ENCODE data around the gene EFHC1.

The EFHC1 gene

GRCh38 chr6:52505726-52506409 lies 85.7 kb downstream of the EFHC1 start:
- Histone ChIP-seq H3K36me3 (ENCODE audit: control insufficient read depth in 5 of 5, insufficient read depth in 5 of 5, low read length in 5 of 5) (peaks cover 0 to 58% (median 39%) of the 10 kb centered on the region in 5 donors), H3K9ac (ENCODE audit: low read length in 5 of 5) (no peak overlapping the region), H3K9me3 (ENCODE audit: control insufficient read depth in 5 of 5, low read length in 5 of 5) (no peaks in the 10 kb centered on the region), H3K27me3 (ENCODE audit: control insufficient read depth in 5 of 5, insufficient read depth in 4 of 5, low read length in 5 of 5) (no peaks in the 10 kb centered on the region), H3K27ac (ENCODE audit: low read depth, low read length) (no peak overlapping the region), H3K4me1 (ENCODE audit: control insufficient read depth in 5 of 5, insufficient read depth in 5 of 5, low read length in 5 of 5) (peaks cover 9 to 39% (median 36%) of the 10 kb centered on the region in 5 donors), H3K4me3 (ENCODE audit: low read depth in 1 of 5, low read length in 5 of 5) (no peak overlapping the region)

GRCh38 chr6:52506476-52506875 lies 86.3 kb downstream of the EFHC1 start:
- peaks cover 0 to 59% (median 39%) of the 10 kb centered on the region in 5 donors for H3K36me3 ChIP-seq (ENCODE audit: control insufficient read depth in 5 of 5, insufficient read depth in 5 of 5, low read length in 5 of 5)
- no peaks in the 10 kb centered on the region for H3K27me3 ChIP-seq (ENCODE audit: control insufficient read depth in 5 of 5, insufficient read depth in 4 of 5, low read length in 5 of 5)
- no peak overlapping the region for H3K27ac ChIP-seq (ENCODE audit: low read depth, low read length)
- H3K9me3 ChIP-seq (ENCODE audit: control insufficient read depth in 5 of 5, low read length in 5 of 5), result no peaks in the 10 kb centered on the region
- peaks cover 9 to 45% (median 36%) of the 10 kb centered on the region in 5 donors for H3K4me1 ChIP-seq (ENCODE audit: control insufficient read depth in 5 of 5, insufficient read depth in 5 of 5, low read length in 5 of 5)
- H3K4me3 ChIP-seq (ENCODE audit: low read depth in 1 of 5, low read length in 5 of 5), result no peak overlapping the region
- no peak overlapping the region for H3K9ac ChIP-seq (ENCODE audit: low read length in 5 of 5)

- peaks cover 9 to 57% (median 49%) of the 10 kb centered on the region in 5 donors for H3K4me1 ChIP-seq (ENCODE audit: control insufficient read depth in 5 of 5, insufficient read depth in 5 of 5, low read length in 5 of 5)
- no peak overlapping the region for H3K9ac ChIP-seq (ENCODE audit: low read length in 5 of 5)
- no peaks in the 10 kb centered on the region for H3K9me3 ChIP-seq (ENCODE audit: control insufficient read depth in 5 of 5, low read length in 5 of 5)
- no peak overlapping the region for H3K4me3 ChIP-seq (ENCODE audit: low read depth in 1 of 5, low read length in 5 of 5)
- H3K27ac ChIP-seq (ENCODE audit: low read depth, low read length), result no peak overlapping the region
- peaks cover 0 to 47% (median 31%) of the 10 kb centered on the region in 5 donors for H3K36me3 ChIP-seq (ENCODE audit: control insufficient read depth in 5 of 5, insufficient read depth in 5 of 5, low read length in 5 of 5)
- H3K27me3 ChIP-seq (ENCODE audit: control insufficient read depth in 5 of 5, insufficient read depth in 4 of 5, low read length in 5 of 5), result no peaks in the 10 kb centered on the region
These were observed 87.6 kb downstream of the EFHC1 start for GRCh38 chr6:52507557-52508260.

- Histone ChIP-seq H3K9me3 (ENCODE audit: control insufficient read depth in 5 of 5, low read length in 5 of 5) (no peaks in the 10 kb centered on the region), H3K4me1 (ENCODE audit: control insufficient read depth in 5 of 5, insufficient read depth in 5 of 5, low read length in 5 of 5) (peaks cover 9 to 58% (median 51%) of the 10 kb centered on the region in 5 donors), H3K27ac (ENCODE audit: low read depth, low read length) (no peak overlapping the region), H3K4me3 (ENCODE audit: low read depth in 1 of 5, low read length in 5 of 5) (no peak overlapping the region), H3K9ac (ENCODE audit: low read length in 5 of 5) (no peak overlapping the region), H3K36me3 (ENCODE audit: control insufficient read depth in 5 of 5, insufficient read depth in 5 of 5, low read length in 5 of 5) (peaks cover 0 to 44% (median 29%) of the 10 kb centered on the region in 5 donors), H3K27me3 (ENCODE audit: control insufficient read depth in 5 of 5, insufficient read depth in 4 of 5, low read length in 5 of 5) (no peaks in the 10 kb centered on the region)
These were observed 88.2 kb downstream of the EFHC1 start for GRCh38 chr6:52508261-52508739.

- no peak overlapping the region for H3K27ac ChIP-seq (ENCODE audit: low read depth, low read length)
- H3K36me3 ChIP-seq (ENCODE audit: control insufficient read depth in 5 of 5, insufficient read depth in 5 of 5, low read length in 5 of 5), result peaks cover 0 to 46% (median 29%) of the 10 kb centered on the region in 5 donors
- H3K9ac ChIP-seq (ENCODE audit: low read length in 5 of 5), result no peak overlapping the region
- no peaks in the 10 kb centered on the region for H3K27me3 ChIP-seq (ENCODE audit: control insufficient read depth in 5 of 5, insufficient read depth in 4 of 5, low read length in 5 of 5)
- H3K4me1 ChIP-seq (ENCODE audit: control insufficient read depth in 5 of 5, insufficient read depth in 5 of 5, low read length in 5 of 5), result peaks cover 3 to 58% (median 51%) of the 10 kb centered on the region in 5 donors
- no peaks in the 10 kb centered on the region for H3K9me3 ChIP-seq (ENCODE audit: control insufficient read depth in 5 of 5, low read length in 5 of 5)
- H3K4me3 ChIP-seq (ENCODE audit: low read depth in 1 of 5, low read length in 5 of 5), result no peak overlapping the region
These were observed 89.4 kb downstream of the EFHC1 start for GRCh38 chr6:52509281-52510212.

DNA sequence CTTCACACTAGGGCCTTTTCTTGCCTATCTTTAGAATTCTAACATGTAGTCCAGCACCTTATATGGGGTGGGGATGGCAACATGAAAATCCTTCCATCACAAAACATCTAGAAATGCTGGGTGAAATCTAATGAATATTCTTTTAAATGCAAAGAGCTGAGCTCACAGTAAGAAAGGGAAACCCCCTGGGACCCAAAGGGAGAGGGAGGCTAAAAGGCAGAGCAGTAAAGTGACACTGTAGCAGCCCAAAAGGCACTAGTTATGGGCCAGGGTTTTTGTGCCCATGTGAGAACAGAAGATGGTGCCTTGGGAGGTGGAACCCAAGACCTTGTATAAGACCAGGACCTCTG lies 90.0 kb downstream of the EFHC1 start:
- Histone ChIP-seq H3K9ac (ENCODE audit: low read length in 5 of 5) (no peak overlapping the region), H3K36me3 (ENCODE audit: control insufficient read depth in 5 of 5, insufficient read depth in 5 of 5, low read length in 5 of 5) (peaks cover 0 to 51% (median 31%) of the 10 kb centered on the region in 5 donors), H3K4me3 (ENCODE audit: low read depth in 1 of 5, low read length in 5 of 5) (no peak overlapping the region), H3K9me3 (ENCODE audit: control insufficient read depth in 5 of 5, low read length in 5 of 5) (no peaks in the 10 kb centered on the region), H3K27ac (ENCODE audit: low read depth, low read length) (no peak overlapping the region), H3K4me1 (ENCODE audit: control insufficient read depth in 5 of 5, insufficient read depth in 5 of 5, low read length in 5 of 5) (peaks cover 0 to 56% (median 49%) of the 10 kb centered on the region in 5 donors), H3K27me3 (ENCODE audit: control insufficient read depth in 5 of 5, insufficient read depth in 4 of 5, low read length in 5 of 5) (no peaks in the 10 kb centered on the region)

- H3K36me3 ChIP-seq (ENCODE audit: control insufficient read depth in 5 of 5, insufficient read depth in 5 of 5, low read length in 5 of 5), result peaks cover 4 to 58% (median 40%) of the 10 kb centered on the region in 5 donors
- H3K9me3 ChIP-seq (ENCODE audit: control insufficient read depth in 5 of 5, low read length in 5 of 5), result no peaks in the 10 kb centered on the region
- H3K27me3 ChIP-seq (ENCODE audit: control insufficient read depth in 5 of 5, insufficient read depth in 4 of 5, low read length in 5 of 5), result no peaks in the 10 kb centered on the region
- peaks cover 0 to 57% (median 49%) of the 10 kb centered on the region in 5 donors for H3K4me1 ChIP-seq (ENCODE audit: control insufficient read depth in 5 of 5, insufficient read depth in 5 of 5, low read length in 5 of 5)
- H3K9ac ChIP-seq (ENCODE audit: low read length in 5 of 5), result no peak overlapping the region
- H3K27ac ChIP-seq (ENCODE audit: low read depth, low read length), result peak overlapping the region; percentile 75
- no peak overlapping the region for H3K4me3 ChIP-seq (ENCODE audit: low read depth in 1 of 5, low read length in 5 of 5)
These were observed 91.0 kb downstream of the EFHC1 start for GRCh38 chr6:52511163-52511562.

GRCh38 chr6:52511572-52512151 lies 91.5 kb downstream of the EFHC1 start:
- Histone ChIP-seq H3K27me3 (ENCODE audit: control insufficient read depth in 5 of 5, insufficient read depth in 4 of 5, low read length in 5 of 5) (no peaks in the 10 kb centered on the region), H3K27ac (ENCODE audit: low read depth, low read length) (peak overlapping the region; percentile 75), H3K36me3 (ENCODE audit: control insufficient read depth in 5 of 5, insufficient read depth in 5 of 5, low read length in 5 of 5) (peaks cover 4 to 57% (median 37%) of the 10 kb centered on the region in 5 donors), H3K4me1 (ENCODE audit: control insufficient read depth in 5 of 5, insufficient read depth in 5 of 5, low read length in 5 of 5) (peaks cover 0 to 57% (median 49%) of the 10 kb centered on the region in 5 donors), H3K9ac (ENCODE audit: low read length in 5 of 5) (peak overlapping the region in 3 of 5 donors; percentile 4 to 59 (median 55)), H3K9me3 (ENCODE audit: control insufficient read depth in 5 of 5, low read length in 5 of 5) (no peaks in the 10 kb centered on the region), H3K4me3 (ENCODE audit: low read depth in 1 of 5, low read length in 5 of 5) (no peak overlapping the region)

DNA sequence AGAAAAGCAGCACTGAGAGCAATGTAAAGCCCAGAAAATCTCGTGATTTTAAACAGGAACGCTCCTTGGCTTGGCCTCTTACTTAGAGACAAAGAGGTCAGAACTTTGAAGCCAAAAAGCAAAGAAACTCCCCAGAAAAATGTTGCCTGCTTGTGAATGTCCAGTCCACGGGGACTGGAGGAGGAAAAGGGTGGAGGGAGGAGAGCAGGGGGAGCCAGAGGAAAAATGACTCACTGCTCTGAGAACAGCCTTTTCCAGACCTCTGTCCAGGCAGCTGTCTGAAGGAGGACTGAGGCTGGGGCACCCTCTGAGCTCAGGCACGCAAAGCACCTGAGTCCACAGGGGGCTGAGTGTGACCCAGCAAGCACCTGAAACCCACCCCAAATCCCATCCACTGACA lies 92.1 kb downstream of the EFHC1 start:
- Histone ChIP-seq H3K27me3 (ENCODE audit: control insufficient read depth in 5 of 5, insufficient read depth in 4 of 5, low read length in 5 of 5) (no peaks in the 10 kb centered on the region), H3K27ac (ENCODE audit: low read depth, low read length) (peak overlapping the region; percentile 75), H3K9me3 (ENCODE audit: control insufficient read depth in 5 of 5, low read length in 5 of 5) (no peaks in the 10 kb centered on the region), H3K4me3 (ENCODE audit: low read depth in 1 of 5, low read length in 5 of 5) (no peak overlapping the region), H3K9ac (ENCODE audit: low read length in 5 of 5) (peak overlapping the region in 4 of 5 donors; percentile 4 to 59 (median 34)), H3K4me1 (ENCODE audit: control insufficient read depth in 5 of 5, insufficient read depth in 5 of 5, low read length in 5 of 5) (peaks cover 0 to 58% (median 53%) of the 10 kb centered on the region in 5 donors), H3K36me3 (ENCODE audit: control insufficient read depth in 5 of 5, insufficient read depth in 5 of 5, low read length in 5 of 5) (peaks cover 4 to 51% (median 34%) of the 10 kb centered on the region in 5 donors)

All from subcutaneous abdominal adipose tissue (tissue), 5 donors.